Fibroblast of skin of left biceps (primary cell): ENCODE measurements around the gene TCF25.
"Not testable (repeated sequence)": the region's sequence is repeated elsewhere in the genome, so short reads cannot be mapped to it uniquely, and the experiment has no call there.

Experiments used
- DNase-seq, 2 experiments: peaks; one replicate each; pipeline ENCODE4 v3.0.0-alpha.2; 2013; ENCODE audit warnings: low read depth in 2 of 2

The TCF25 gene

DNA sequence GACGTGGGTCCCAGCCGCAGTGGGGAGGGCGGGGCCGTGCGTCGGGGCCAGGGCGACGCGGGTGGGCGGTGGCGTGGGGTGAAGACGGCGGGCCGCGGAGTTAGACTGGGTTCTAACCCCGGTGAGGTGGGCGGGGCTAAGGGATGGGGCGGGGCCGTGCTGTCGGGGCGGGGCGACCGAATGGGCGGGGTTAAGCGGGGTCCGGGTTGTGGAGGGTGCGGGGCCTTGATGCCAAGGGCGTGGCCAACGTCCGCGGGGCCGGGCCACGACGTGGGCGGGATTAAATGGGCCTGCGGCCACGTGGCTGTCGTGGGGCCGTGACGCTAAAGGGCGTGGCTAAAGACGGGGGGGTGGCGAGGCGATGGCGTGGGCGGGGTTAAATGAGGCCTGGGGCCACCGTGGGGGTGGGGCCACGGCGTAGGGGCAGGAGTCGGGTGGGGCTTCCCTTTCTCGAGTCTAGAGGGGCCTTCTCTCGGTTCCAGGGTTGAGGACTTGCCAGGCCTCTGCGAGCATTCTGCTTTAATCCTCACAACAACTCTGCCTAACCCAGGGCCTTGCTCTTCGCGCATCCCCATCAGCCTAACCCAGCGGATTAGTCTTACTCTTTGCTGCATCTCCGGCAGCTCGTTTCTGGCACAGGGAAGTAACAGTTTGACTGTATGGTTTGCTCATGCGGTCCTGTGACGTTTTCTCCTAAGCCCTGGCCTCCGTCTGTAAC is 739 bp downstream of the TCF25 start:
- DNase-seq: peak; percentile 89 to 92

GRCh38 chr16:89879123-89879522 is 5.7 kb downstream of the TCF25 start:
- not testable (repeated sequence) for DNase-seq

DNA sequence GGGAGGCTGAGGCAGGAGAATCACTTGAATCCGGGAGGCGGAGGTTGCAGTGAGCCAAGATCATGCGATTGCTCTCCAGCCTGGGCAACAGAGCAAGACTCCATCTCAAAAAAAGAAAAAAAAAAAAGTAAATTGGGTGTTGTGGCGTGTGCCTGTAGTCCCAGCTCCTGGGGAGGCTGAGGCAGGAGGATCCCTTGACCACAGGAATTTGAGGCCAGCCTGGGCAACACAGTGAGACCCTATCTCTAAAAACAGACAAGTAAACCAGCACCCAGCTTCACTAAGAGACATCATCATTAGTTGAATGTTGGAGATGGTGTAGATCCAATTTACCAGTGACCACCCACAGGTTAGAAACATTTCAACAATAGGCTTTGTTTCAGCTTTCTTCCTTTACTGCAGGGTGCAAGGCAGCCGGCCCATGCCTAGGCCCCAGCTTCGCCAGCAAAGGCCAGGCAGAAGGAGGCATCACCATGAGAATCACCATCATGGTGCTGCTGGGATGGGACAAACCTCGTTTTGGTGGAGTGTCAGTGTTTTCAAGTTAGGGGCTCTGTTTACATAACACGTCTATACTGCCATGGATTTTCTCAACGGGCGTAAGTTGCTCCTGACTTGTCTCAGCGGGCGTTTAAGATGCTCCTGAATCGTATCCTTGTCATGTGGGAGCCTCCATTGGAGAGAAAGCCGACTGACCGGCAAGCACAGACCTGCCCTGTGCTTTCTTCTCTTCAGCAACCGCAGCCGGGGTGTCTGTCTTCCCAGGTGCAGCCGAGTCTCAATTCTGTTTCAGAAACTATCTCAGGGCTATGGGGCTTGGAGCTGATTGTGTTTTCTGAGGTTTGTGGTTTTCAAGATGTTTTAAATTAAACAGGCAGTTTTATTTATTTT is 7.3 kb downstream of the TCF25 start:
- no peak for DNase-seq

GRCh38 chr16:89881368-89881730 is 8.0 kb downstream of the TCF25 start:
- no peak for DNase-seq

DNA sequence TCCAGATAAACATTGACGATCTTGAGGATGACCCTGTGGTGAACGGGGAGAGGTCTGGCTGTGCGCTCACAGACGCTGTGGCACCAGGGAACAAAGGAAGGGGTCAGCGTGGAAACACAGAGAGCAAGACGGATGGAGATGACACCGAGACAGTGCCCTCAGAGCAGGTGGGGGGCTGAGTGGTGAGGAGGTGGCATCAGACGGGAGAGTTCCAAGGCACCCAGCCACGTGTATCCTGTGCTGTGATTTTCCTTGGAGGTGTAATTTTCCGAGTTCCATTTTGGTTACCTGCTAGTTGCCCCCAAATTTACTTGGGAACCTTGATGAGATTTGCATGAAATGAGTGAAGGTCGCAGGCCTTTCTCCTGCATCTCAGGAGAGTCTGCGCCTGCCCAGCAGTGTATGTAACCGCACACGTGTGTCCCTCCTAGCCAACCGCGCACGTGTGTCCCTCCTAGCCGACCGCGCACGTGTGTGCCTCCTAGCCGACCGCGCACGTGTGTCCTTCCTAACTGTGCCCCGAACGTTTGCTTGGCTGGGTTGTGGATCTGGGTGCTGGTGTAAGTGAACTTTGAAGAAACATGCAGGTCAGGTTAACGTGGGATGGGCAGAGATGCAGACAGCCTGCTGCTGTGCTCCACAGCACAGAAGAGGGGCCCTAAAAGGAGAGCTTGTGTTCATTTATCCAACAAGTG is 10.1 kb downstream of the TCF25 start:
- DNase-seq: no peak

GRCh38 chr16:89884041-89884421 is 10.6 kb downstream of the TCF25 start:
- no peak for DNase-seq

GRCh38 chr16:89887243-89887642 is 13.9 kb downstream of the TCF25 start:
- DNase-seq: no peak

DNA sequence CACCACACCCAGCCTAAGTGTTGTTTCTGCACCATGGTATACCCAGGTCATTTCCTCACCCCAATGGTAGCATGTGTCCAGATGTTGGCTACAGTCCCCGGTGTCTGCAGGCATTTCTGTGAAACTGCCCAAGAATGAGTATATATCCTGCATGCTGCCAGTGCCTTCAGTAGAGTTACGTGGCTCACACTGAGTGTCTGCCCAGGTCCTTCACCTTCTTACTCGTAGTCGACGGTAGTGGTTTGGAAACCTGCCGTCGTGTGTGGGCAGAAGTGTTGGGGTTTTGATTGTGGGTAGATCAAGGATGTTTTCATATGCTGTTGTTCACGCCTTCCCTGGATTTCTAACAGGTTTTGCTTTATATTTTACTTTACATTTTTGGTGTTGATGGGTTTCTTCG is 16.8 kb downstream of the TCF25 start:
- DNase-seq: no peak

GRCh38 chr16:89890886-89891657 is 17.7 kb downstream of the TCF25 start:
- no peak for DNase-seq

DNA sequence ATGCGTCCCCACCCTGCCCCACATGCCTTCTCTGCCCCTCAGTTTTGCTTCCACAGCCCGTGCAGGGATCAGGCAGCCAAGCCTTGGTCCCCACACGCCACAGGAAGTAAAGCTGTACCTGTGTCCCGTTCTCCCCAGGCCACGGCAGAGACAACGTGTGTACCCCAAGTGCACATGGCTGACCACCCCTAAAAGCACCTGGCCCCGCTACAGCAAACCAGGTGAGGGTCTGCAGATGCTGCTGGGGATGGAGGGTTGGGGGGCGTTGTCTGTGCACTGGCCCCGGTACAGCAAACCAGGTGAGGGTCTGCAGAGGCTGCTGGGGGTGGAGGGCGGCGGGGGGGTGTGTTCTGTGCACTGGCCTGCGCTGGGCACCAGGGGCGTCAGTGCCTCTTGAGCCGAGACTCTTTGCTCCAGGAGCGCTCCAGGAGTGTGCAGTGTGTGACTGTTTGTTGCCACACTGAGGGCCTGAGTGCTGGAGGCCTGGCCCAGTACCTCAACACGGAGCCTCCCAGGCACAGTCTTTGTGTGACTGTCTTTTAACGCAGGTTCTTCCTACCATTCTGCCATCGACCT is 18.8 kb downstream of the TCF25 start:
- DNase-seq: no peak

GRCh38 chr16:89892635-89893034 is 19.2 kb downstream of the TCF25 start:
- no peak for DNase-seq

DNA sequence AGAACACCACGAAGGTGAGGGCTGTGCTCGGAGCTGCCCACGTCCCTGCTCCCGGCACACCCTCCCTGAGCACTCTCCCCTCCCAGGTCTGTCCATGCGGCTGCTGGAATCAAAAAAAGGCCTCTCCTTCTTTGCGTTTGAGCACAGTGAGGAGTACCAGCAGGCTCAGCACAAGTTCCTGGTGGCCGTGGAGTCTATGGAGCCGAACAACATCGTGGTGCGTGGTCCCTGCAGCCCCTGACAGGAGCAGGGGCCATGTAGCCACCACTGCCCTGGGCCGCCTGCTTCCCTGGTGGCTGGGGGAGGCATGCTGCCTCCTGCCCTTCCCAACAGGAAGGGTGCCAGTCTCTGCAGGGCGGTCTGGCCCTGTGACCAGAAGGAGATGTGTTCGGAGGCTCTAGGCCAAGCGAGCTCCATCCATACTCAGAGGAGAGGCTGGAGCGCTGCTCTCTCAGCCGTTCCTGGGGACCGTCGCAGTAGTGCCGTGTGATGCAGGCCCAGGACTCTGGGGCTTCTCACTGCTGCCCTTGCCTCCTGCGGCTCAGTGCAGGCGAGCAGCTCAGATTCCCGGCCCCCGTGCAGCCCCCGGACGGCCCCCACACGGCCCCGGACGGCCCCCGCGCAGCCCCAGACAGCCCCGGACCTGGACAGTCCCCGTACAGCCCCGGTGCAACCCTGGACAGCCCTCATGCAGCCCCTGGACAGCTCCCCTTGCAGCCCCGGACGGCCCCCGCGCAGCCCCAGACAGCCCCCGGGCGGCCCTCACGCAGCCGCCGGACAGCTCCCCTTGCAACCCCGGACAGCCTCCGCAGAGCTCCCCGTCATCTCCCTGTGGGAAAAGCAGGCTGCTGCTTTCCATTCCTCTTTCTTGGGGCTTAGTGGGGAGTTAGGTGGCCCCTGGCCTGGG is 20.5 kb downstream of the TCF25 start:
- DNase-seq: no peak

- DNase-seq: no peak
Observed at GRCh38 chr16:89895482-89896250, 22.3 kb downstream of the TCF25 start.

DNA sequence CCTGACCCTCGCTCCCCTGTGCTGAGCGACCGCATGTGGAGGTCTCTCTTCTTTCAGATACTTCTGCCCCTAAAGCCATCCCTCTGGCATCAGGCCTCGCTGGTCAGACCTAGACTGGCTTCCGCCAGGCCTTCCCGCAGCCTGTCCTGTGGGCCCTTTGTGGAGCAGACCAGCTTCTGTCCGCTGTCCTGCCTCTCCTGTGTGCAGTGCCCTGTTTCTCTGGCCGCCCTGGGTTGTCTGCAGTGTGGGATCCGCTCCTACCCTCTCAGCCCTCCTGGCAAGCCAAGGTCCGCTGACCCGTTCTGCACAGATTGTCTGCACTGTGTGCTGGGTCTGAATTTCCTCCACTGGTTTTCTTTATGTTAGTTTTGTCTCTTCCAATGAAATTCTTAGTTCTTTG is 23.8 kb downstream of the TCF25 start:
- no peak for DNase-seq

GRCh38 chr16:89898201-89898967 is 25.0 kb downstream of the TCF25 start:
- no peak for DNase-seq

DNA sequence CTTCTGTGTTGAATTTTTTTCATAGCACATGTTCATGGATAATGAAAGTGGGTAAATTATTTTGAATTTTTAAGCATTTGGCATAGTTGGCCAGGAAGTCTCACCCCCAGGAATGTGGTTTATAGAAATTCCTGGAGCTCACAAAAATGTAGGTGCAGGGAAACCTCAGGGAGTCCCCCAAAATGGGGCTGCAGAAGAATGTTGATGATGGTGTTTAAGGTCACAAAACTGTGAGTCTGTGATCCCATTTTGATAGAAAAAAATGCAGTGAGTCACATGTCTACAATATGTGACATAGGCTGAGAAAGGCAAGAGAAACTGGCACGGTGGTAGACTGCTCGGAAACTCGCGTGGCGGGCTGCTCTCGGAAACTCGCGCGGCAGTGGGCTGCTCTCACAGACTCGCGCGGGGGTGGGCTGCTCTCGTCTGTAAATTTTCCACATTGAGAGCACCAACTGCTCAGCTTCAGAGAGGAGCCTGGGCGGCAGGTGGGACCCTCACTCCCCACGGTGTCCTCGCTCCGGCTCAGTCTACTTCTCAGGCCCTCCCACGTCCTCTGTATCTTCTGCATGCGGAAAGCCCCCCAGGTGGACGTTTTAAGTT is 26.6 kb downstream of the TCF25 start:
- no peak for DNase-seq

DNA sequence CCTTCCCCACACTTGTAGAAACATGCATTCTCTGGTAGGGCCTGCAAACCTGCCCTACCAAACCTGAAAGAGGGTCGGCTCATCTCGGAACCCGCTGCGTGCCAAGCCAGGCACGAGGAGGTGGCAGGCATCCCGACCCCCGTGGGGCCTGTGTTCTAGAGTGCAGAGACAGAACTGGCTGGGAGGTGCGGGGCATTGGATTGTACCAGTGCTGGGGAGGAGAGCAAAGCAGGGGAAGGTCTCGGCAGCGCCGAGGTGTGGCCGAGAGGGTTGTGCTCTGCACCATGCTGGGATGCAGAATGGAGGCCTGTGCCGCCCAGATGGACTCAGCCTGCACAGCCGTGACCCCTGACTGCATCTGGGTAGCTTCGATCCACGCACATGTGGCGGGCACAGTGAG is 27.5 kb downstream of the TCF25 start:
- DNase-seq: no peak

DNA sequence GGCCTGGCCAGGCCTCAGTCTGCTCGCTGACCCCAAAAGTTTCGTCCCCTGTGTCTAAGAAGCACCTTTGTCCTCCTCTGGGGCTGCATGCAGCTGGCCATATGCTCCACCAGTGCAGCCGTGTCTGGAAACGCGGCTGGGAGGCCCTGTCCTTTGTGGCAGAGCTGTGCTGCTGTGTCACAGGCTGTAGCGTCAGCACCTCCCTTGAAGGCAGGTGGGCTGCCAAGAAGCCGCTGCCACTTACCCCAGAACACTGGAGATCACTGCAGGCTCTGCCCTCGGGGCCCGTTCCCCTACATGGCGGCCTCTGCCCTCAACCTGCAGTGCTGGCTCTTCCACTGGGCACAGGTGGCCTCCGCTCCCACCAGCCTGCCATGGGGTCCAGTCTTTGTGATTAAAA is 29.6 kb downstream of the TCF25 start:
- no peak for DNase-seq
